HG02571 (cell line): ENCODE data around the gene ARRDC4.

ENCODE experiments used
- ATAC-seq: cut with Tn5 transposase; IDR thresholded peaks from one replicate; pipeline ENCODE4 v1.9.1; 2021; ENCODE audit warnings: mild to moderate bottlenecking, moderate library complexity; ENCODE audit not compliant: unreplicated experiment

Gene ARRDC4

GRCh38 chr15:97995881-97996603 is 35.5 kb downstream of the ARRDC4 start:
- ATAC-seq = no peak

- no peak for ATAC-seq
These were observed 38.0 kb downstream of the ARRDC4 start for GRCh38 chr15:97998307-97999071.

- ATAC-seq = no peak
These were observed 40.0 kb downstream of the ARRDC4 start for GRCh38 chr15:98000249-98001203.

- no peak for ATAC-seq
These were observed 41.2 kb downstream of the ARRDC4 start for GRCh38 chr15:98001663-98002194.

GRCh38 chr15:98002419-98002818 is 41.9 kb downstream of the ARRDC4 start:
- ATAC-seq = no peak

GRCh38 chr15:98002866-98003265 is 42.4 kb downstream of the ARRDC4 start:
- ATAC-seq = no peak

GRCh38 chr15:98003518-98003917 is 43.0 kb downstream of the ARRDC4 start:
- no peak for ATAC-seq

- no peak for ATAC-seq
These were observed 43.5 kb downstream of the ARRDC4 start for GRCh38 chr15:98003996-98004395.

- ATAC-seq = no peak
These were observed 45.2 kb downstream of the ARRDC4 start for GRCh38 chr15:98005659-98006058.

- no peak for ATAC-seq
These were observed 48.7 kb downstream of the ARRDC4 start for GRCh38 chr15:98009169-98009568.

- no peak for ATAC-seq
These were observed 49.5 kb downstream of the ARRDC4 start for GRCh38 chr15:98009971-98010370.

- ATAC-seq = no peak
These were observed 51.9 kb downstream of the ARRDC4 start for GRCh38 chr15:98012354-98012753.

GRCh38 chr15:98013631-98014030 is 53.1 kb downstream of the ARRDC4 start:
- ATAC-seq = no peak

- no peak for ATAC-seq
These were observed 56.9 kb downstream of the ARRDC4 start for GRCh38 chr15:98017150-98017964.

GRCh38 chr15:98018761-98019351 is 58.4 kb downstream of the ARRDC4 start:
- ATAC-seq = no peak
